Fibroblast of skin of left biceps (primary cell): ENCODE measurements around the gene BCAN.

ENCODE experiments used
- DNase-seq, 2 experiments: peaks; one replicate each; pipeline ENCODE4 v3.0.0-alpha.2; 2013; ENCODE audit warnings: low read depth in 2 of 2

The BCAN gene

DNA sequence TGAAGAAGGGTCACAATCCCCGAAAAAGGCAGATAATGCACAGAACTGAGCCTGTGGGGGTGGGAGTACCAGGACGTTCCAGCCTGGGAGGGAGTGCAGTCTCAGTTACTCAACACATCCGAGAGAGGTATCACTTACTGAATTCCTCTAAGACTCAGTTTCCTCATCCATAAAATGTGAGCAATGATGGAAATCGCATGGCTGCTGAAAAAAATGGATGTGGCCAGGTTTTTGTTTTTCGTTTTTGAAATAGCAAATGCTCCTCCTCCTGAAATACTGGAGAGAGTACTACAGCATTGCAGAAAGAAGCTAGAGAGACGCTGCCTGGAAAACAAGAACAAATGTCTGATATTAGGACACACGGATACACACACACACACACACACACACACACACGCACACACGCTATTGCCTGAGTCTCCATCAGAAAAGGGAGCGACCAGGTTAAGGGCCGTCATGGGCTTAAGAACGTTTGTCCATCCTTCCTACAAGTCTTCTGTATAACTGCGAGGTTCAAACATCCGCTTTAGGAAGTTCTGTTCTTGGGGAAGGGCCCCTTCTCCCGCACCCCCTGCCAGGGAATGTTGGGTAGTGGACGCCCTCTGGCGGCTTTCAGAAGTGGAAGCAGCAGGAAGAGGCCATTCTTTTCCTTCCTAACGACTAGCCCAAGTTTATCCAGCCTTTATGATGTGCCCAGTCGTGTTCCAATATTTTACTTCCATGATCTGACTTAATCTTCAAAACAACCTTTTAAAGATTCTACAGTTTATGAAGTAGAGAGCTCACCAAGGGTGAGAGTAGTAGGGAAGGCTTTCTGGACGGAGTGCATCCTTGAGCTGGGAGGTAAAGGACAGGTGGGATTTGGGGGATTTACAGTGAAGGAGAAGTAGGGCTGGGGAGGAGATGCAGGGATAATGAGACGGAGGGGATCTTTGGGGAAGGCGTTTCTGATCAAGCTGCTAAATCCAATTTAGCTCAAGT lies 36.0 kb downstream of the BCAN start:
- peak in 1 of 2 experiments; percentile 67 for DNase-seq

- DNase-seq, result no peak
Measured at GRCh38 chr1:156680056-156680455, 38.1 kb downstream of the BCAN start.

GRCh38 chr1:156681196-156681960 lies 39.5 kb downstream of the BCAN start:
- DNase-seq, result no peak

- no peak for DNase-seq
Measured at GRCh38 chr1:156682166-156682890, 40.4 kb downstream of the BCAN start.

DNA sequence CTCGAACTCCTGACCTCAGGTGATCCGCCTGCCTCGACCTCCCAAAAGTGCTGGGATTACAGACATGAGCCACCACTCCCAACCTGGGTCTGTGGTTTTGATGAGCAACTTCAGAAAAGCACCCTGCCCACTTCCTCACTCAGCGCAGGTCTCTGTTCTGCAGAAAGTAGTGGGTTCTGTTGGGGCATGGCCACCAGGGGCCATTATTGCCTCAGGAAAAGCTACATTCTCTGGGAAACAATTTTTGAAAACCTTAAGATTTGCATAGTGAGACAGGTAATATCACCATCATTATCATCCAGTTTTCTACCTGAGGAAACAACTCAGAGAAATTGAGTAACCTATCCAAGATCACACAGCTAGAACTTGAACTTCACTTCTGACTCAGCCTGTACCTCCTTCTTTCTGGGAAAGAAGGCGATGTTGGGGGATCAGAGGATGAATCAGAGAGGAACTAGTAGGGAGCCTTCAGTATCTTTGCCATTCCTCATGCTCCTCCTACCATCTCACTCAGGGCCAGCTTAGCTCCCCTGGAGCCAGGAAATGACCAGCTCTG lies 42.4 kb downstream of the BCAN start:
- DNase-seq, result no peak

DNA sequence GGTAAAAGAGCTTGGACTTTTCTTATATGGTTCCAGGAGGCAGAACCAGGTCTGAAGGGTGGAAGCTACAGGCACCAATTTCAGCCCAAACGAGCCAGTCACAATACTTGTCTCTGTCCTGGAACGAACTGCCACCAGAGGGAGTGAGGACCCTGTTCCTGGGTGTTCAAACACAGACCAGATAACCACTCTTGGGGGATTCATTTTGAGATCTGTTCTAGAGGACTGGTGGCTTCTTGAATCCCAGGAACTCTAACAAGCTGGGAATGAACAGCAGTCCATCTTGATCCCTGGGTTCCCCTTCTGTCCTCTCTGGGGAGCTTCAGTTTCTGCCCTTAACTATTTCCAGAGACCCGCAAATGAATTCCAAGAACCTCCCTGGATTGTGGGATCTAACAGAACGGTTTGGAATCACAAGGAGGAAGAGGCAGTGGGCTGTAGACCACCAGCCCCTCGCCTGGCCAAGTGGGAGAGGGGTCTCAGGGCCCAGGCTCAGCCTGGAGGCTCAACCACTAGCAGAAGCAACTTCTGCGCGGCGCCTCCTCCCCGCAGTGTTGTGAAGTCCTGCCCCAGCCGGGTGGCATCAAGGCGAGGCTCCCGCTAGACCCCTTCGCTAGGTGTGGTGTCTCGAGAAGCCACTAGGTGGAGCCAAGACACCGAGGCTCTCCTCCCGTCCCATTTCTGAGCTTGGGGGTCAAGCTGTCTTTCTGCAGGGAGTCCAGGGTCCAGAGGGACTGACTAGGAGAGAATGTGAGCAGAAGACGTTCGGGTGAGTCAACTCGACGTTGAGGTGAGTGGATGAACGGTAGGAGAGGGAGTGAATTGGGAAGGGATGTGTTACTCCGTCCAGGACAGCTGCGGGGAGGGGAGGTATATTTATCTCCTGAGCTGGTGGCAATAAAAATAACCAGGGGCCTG lies 47.4 kb downstream of the BCAN start:
- no peak for DNase-seq

- no peak for DNase-seq
Measured at GRCh38 chr1:156689953-156690674, 48.2 kb downstream of the BCAN start.

DNA sequence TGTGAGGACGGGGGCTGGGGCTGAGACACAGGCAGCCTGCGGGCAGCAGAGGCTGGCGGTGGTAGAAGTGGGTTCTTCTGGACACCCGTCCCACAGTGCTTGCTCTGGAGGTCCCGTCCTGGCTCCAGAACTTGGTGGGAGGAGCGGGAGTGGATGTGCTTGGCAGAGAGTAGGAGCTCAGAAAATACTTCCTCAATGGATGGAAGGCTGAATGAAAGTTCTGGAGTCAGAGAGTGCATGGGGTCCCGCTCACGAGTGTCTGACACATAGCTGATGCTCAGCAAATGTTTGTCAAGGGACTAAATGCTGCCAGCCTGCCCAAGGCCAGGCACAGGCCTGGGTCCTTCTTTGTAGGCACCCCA lies 48.7 kb downstream of the BCAN start:
- no peak for DNase-seq

DNA sequence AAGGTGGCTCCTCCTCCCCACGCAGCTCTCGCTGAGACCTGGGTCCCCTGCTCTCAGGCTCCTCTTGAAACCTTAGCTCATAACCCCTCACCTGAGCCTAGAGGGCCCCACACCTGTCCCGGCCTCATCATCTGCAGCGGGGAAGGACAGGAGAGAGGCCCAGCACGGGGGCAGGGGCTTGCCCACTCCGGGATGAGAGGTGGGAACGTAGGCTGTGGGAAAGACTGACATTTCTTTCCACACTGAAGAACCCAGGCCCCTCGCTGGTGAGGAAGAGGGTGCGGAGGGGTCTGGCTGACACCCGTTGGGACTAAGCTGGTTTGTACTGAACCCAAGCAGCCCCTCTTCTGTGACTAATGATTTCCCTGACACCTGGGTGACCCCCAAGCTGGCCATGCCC lies 49.3 kb downstream of the BCAN start:
- DNase-seq, result no peak

DNA sequence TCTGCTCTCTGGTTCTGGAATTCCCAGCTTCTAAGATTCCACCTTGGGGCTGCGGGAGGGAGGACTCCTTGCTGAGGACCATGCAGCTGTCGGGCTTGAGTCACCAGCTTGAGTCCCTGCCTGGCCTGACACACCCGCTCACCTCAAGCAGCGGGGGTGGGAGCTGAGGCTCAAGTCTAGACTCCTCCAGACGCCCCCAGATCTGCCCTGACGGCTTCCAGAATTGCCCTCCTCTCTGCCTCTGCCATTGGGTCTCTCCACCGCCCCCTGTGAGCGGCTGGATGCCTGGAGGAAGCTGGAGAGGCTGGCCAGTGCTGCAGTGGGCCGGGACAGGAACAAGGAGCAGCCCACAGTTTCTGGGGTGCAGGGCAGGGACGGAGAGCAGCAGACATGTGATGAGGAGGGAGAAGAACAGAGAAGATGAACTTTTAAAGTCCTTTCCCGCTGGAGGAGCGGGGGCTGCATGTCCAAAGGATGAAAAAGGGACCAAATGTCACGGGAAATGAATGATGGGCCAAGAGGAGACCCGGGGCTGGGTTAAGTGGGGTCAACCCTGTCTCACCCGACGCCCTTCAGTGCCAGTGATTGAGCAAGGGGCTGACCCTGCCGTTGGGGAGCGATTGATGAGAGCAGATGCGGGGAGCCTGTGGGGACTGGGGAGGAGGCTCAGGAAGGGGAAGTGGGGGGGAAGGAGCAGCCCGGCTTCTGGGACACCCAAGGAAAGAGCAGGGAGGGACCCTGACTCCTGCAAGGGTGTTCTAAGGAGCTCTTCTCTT lies 49.9 kb downstream of the BCAN start:
- no peak for DNase-seq

DNA sequence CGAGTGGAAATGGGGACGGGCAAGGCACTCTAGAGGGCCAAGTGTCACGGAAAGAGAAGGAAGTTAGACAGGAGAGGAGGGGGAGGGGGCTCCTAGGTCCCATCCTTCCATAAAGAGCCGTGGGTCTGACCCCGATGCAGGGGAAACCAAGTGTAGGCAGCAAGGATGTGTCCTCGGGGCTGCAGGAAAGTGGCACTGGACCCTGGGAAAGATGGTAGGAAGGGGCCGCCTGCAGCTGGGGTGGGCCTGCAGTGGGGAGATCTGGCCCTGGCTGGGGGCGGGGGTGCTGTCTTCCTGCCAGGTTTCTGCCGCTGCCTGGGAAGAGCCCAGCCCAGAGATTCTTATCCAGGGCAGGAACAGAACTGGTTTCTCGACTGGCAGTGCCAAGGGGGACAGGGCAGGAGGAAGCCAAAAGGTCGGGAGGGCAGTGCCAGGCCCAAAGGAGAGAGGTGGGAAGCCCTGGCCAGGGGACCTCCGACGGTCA lies 50.6 kb downstream of the BCAN start:
- no peak for DNase-seq

DNA sequence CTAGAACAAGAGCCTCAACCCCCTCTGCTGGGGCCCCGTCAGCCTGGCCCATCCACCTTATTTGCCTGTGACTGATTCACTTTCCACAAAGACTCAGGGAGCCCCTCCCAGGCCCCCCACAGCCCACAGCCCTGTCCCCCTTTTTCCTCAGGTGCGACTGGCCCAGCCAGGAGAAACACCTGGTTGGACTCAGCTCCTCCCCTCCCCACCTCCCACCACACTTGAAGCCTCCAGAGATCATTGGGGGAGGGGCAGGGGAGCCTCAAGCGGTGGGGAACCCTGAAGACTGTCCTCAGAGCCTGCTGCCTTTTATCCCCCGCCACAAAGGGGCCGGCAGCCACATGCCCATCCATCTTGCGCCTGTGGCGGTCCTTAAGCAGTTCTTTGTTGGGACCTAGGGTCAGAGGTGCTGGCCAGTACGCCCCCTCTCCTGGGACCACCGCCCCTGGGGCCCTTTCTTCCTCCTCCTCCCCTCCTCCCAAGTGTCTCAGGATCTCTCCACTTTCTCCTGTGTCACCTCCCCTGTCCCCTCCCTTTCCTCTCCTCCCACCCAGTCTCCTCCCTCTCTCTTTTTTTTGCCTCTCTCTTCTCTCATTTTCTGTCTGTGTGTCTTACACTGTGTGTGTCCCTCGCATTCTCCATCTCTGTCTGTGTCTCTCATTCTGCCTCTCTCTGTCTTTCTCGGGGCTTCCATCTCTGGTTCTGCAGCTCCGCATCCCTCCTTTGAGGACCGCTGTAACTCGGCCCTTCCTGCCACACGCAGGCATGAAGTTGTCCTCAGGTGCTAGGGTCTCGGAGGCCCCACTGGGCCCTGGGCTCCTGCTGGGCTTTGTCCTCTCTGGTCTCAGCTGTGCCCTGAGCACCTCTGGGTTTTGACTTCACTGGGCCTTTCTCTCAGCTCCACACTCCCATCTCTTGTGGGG lies 51.3 kb downstream of the BCAN start:
- DNase-seq, result no peak

DNA sequence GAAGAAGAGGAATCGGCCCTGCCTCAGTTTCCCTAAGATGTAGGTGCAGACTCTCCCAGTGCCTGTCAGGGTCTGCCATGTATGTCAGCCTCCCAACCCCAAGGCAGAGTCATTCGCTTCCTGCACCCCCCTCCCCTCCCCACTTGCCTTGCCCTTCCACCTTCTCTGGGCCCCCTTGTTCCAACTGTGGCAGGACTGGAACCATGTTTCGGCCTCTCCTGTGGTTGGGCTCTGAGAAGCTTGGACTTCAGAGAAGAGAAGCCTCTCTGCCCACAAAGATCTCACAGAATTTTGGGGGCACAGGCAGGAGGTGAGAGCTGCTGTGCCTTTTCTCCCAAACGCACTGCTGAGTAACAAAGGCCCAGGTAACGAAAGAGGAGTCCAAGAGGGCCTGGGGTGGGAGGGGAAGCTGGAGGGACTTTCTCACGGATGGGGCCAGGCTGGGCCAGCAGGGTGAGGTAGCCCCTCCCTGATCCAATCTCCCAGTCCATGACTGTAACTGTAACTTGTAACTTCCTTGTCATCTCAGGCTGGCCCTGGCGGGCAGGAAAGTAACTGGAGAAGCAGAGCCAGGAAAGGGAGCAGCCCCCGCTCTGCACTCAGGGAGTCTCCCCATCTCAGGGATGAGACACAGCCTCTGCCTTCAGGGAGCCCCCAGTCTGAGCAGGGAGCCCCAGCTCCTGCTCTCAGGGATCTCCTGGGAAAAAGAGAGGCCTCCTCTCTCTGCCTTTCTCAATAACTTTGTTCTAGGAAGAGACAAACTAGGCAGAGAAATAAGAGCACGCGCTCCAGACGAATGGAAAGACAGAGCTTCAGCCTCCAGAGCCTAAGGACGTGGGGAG lies 52.2 kb downstream of the BCAN start:
- no peak for DNase-seq

DNA sequence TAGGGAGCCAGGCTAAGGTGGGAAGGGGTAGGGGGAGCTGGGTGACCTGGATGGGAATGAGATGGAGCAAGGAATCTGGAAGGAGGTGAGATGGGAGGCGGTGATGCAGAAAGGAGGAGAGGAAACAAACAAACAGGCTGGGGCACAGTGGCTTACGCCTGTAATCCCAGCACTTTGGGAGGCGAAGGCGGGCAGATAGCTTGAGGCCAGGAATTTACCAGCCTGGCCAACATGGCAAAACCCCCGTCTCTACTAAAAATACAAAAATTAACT lies 52.7 kb downstream of the BCAN start:
- DNase-seq, result no peak

- no peak for DNase-seq
Measured at GRCh38 chr1:156696755-156697154, 54.8 kb downstream of the BCAN start.

- DNase-seq, result no peak
Measured at GRCh38 chr1:156697481-156697880, 55.6 kb downstream of the BCAN start.

DNA sequence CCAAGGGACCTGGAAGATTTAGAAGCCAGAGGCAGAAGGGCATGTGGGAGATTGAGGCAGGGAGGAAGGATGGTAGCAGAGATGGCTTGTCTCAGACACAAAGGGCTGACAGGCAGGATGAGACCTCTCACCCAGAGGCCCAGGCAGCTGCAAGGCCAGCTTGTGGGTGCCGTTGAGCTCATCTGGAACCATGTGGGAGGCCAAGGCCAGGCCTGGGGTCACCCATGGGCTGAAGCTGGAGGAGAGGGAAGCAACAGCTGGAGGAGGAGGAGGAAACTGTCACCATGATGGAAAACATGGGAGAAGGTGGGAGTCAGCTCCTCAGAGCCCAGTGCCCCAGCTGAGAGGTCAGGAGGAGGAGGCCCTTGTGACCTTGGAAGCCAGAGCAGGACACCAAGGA lies 57.1 kb downstream of the BCAN start:
- no peak for DNase-seq
